CD4-positive, alpha-beta T cell treated with Interleukin-15 for 1 hour (primary cell): Measurements from ENCODE around the gene KCNA4.
"Not testable (repeated sequence)": the region's sequence is repeated elsewhere in the genome, so short reads cannot be mapped to it uniquely, and the experiment has no call there.

Source experiments
- DNase-seq: peaks from one replicate; pipeline ENCODE4 v3.0.0-alpha.2; 2020

KCNA4 gene

GRCh38 chr11:29996016-29996415 is 20.8 kb downstream of the KCNA4 start:
- no peak for DNase-seq

GRCh38 chr11:29989174-29989970 is 27.5 kb downstream of the KCNA4 start:
- DNase-seq, result no peak

- no peak for DNase-seq
Measured at GRCh38 chr11:29985248-29985647, 31.6 kb downstream of the KCNA4 start.

DNA sequence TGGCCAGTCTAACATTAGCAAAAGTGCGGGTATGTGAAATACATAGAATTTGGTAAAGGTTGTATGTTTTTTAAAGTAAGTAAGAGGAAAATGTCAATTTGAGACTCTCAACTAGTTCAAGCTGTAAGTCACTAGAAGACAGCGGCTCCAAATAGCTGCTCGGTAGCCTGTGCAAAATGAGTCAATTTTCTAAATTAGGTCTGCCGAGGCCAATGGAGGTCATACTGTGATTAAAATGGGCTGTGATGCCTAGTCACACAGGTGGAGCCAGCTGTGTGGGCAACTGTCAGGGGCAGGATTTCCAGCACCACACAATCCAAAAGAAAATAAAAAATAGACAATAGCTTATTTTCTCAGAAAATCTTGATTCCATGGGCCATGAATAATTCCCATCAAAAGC is 32.3 kb downstream of the KCNA4 start:
- no peak for DNase-seq

DNA sequence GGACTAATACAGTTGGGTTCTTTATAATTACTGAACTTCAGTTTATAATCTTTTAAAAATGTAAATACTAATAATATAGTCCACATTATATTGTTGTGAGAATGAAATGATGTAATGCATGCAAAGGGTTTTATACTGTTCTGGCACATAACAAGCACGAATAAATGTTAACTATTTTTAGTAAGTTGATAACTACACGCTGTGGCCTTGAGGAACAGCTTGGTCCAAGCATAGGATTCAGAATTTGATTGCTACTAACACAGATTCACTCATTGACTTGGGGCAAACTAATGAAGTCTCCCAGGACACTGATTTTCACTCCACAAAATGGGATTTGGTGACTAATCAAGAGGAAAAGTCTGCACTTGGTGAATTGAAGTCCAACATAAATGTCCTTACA is 38.3 kb downstream of the KCNA4 start:
- no peak for DNase-seq

DNA sequence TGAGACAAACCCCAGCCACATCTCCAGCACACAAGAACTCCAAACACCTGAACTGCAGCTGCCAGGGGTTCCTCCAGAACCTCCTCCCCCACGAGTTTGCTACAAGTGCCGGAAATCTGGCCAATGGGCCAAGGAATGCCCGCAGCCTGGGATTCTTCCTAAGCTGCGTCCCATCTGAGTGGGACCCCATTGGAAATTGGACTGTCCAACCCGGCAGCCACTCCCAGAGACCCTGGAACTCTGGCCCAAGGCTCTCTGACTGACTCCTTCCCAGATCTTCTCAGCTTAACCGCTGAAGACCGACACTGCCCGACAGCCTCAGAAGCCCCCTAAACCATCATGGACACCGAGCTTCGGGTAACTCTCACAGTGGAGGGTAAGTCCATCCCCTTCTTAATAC is 41.2 kb downstream of the KCNA4 start:
- DNase-seq, result not testable (repeated sequence)

GRCh38 chr11:29963796-29964195 is 53.0 kb downstream of the KCNA4 start:
- DNase-seq, result no peak

DNA sequence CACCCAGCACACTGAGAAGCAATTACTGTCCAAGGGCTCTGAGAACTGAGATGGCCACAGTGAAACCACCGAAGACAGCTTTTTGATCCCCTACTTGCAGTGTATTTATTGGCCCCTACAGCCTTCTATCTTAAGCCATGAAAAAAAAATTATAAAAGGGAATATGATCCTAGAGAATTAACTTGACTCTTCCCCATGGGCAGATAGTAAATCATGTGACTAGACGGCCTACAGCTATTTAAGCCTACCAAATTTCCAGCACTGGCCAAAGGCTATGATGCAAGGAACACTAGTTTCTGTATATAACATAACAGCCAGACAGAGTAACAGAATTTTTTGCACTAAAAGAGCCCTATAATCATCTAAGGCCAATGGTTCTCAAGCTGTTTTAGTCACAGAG is 53.8 kb downstream of the KCNA4 start:
- DNase-seq, result no peak

GRCh38 chr11:29962243-29962642 is 54.6 kb downstream of the KCNA4 start:
- DNase-seq, result no peak
